GM12872 (cell line): ENCODE data around the gene KCNF1.

Experiments
- CTCF ChIP-seq: IDR thresholded peaks from 3 replicates; pipeline ENCODE4 v1.5.1; 2011; ENCODE audit warnings: low read depth, mild to moderate bottlenecking, low read length, moderate library complexity; ENCODE audit not compliant: insufficient read depth

KCNF1 gene

GRCh38 chr2:10900216-10901109, 11.3 kb upstream of the KCNF1 start:
- TF ChIP-seq CTCF, result peak; percentile 52

- TF ChIP-seq CTCF, result no peak
Observed at GRCh38 chr2:10901160-10901939, 10.4 kb upstream of the KCNF1 start.

DNA sequence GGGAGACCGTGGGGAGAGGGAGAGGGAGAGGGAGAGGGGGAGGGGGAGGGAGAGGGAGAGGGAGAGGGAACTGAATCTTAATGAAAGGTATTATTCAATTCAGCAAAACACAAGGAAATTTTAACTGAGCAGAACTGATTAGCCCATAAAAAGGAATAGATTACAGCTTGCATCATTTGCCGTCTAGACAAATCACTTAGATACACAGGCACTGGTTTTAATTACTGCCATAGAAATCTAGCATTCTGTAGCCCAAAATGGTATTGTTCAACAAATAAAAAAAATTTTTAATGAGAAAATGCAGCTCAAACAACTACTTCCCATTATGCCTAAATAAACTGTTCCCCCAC, 7.9 kb upstream of the KCNF1 start:
- TF ChIP-seq CTCF, result no peak

- no peak for TF ChIP-seq CTCF
Observed at GRCh38 chr2:10904455-10904854, 7.3 kb upstream of the KCNF1 start.

GRCh38 chr2:10905006-10905861, 6.5 kb upstream of the KCNF1 start:
- no peak for TF ChIP-seq CTCF

GRCh38 chr2:10905862-10906143, 5.9 kb upstream of the KCNF1 start:
- TF ChIP-seq CTCF, result no peak
